HG03060 (cell line): ENCODE measurements around the gene PTPRT.
"Not testable (repeated sequence)": the region's sequence is repeated elsewhere in the genome, so short reads cannot be mapped to it uniquely, and the experiment has no call there.

Source experiments
- ATAC-seq: cut with Tn5 transposase; IDR thresholded peaks from one replicate; pipeline ENCODE4 v1.9.1; 2021; ENCODE audit warnings: low read depth, moderate number of reproducible peaks; ENCODE audit not compliant: unreplicated experiment

PTPRT gene

GRCh38 chr20:42938441-42939205 lies 251.1 kb downstream of the PTPRT start:
- ATAC-seq: no peak

- no peak for ATAC-seq
Measured at GRCh38 chr20:42936482-42936881, 253.2 kb downstream of the PTPRT start.

DNA sequence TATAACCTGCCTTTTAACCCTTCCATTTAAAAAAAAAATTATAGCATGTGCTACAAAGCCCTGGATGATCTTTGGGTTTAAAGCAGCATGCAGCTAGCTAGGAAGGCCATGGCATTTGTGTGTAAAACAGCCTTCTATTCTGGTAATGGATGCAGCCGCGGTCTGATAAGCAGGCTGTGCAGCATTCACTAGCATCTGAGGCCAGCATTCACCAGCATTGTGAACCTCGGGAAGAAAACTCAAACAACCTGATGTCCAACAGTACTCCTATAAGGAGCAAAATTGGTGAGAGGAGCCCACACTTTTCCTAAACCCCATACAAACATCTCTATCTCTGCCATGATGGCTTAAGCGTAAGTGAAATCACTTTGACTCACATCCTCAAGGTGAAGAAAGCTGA lies 265.5 kb downstream of the PTPRT start:
- ATAC-seq: no peak

- no peak for ATAC-seq
Measured at GRCh38 chr20:42923348-42923918, 266.3 kb downstream of the PTPRT start.

GRCh38 chr20:42920776-42921175 lies 268.9 kb downstream of the PTPRT start:
- ATAC-seq: no peak

GRCh38 chr20:42919316-42919715 lies 270.4 kb downstream of the PTPRT start:
- no peak for ATAC-seq

DNA sequence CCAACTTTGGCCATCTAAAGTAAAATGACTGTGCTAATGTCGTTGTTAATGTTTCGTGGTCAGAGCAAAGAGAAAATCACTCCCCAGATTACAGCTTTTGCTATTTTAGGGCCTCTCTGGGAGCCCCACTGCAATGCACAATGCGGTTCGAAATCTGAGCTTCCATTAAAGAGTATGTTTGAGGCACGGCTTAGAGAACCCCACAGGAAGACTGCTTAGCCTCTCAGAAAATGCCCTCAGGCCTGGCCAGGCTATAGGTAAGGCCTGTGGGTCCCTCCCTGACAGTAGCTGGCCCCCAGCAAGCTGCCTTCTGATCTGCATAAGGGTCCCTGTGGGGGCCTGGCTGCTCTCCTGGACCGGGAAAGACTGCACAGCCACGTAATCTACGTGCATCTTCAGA lies 274.6 kb downstream of the PTPRT start:
- no peak for ATAC-seq

DNA sequence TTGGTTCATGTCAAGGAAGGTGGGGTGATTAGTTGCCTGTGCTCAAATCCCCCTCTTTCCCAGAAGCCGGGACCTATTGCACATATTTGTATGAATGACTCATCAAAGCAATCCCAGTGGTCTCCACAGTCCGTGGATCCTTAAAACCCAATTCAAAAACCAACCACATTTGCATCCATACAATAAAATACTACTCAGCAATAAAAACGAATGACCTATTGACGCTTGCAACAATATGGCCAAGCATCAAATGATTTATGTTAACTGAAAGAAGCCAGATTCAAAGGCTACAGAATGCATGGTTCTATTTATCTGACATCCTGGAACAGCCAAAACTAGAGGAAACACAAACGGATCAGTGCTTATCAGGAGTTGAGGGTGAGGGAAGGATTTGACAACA lies 275.4 kb downstream of the PTPRT start:
- ATAC-seq: no peak

GRCh38 chr20:42910808-42911207 lies 278.9 kb downstream of the PTPRT start:
- not testable (repeated sequence) for ATAC-seq

DNA sequence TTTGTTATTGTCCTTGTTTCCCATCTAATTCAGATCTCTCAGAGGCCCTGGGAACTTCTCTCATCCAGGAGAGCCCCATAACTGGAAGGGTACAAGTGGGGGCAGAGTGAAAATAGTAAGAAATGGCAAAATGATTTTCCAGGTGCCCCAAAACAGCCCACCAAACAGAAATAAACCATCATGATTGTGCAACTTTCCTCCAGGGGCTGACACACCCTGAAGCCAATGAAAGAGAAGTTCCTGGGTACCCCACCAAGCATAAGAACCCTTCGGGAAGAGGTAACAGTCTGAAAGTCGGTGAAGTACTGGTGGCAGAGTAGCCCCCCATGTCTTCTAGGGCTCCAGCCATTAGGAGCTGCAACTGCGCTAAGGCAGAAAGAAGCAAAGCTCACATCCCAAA lies 282.0 kb downstream of the PTPRT start:
- ATAC-seq: no peak

DNA sequence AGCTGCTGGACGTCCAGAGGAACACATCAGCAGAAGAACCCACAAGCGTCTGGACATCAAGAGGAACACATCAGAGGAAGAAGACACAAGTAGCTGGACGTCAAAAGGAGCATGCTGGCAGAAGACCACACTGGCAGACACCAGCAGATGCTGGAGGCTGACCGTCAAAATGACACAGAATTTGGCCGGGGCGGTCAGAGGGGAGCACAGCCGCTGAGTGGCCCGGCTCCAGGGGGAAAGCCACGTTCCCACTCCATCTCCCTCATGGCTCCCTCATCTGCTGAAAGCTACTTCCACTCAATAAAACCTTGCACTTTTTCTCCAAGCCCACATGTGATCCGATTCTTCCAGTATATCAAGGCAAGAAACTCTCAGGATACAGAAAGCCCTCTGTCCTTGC lies 283.6 kb downstream of the PTPRT start:
- ATAC-seq: no peak

DNA sequence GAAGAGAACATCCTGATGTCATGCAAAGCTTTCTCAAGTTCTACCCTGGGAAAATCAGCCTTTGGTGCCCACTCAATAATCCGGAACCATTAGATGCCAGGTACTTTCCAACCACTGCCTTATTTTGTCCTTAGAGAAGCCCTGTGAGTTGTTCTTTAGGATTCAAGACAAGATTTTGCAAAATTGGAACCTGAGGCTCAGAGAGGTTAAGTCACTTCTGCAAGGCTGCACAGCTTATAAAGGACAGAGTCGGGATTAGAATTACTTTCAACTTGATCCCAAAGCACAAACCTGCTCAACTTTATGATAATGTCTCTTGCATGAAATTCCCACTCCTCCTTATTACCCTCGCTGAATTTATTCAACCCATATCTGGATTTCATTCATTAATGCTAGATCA lies 287.2 kb downstream of the PTPRT start:
- ATAC-seq: no peak

- no peak for ATAC-seq
Measured at GRCh38 chr20:42901689-42902440, 287.8 kb downstream of the PTPRT start.

GRCh38 chr20:42900764-42901163 lies 288.9 kb downstream of the PTPRT start:
- ATAC-seq: not testable (repeated sequence)

DNA sequence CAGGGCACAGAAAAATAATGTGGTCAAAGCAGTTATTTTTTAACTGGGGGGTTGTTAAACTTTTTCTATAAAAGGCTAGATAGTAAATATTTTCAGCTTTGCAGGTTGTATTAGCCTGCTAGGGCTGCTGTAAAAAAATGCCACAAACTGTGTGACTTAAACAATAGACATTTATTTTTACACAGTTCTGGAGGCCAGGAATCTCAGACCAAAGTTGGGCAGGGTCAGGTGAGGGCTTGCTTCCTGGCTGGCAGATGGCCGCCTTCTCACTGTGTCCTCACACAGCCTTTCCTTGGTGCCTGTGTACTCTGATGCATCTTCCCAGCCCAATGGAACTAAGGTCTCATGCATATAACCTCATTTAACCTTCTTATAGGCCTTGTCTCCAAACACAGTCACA lies 294.7 kb downstream of the PTPRT start:
- no peak for ATAC-seq

- no peak for ATAC-seq
Measured at GRCh38 chr20:42894483-42894882, 295.2 kb downstream of the PTPRT start.

DNA sequence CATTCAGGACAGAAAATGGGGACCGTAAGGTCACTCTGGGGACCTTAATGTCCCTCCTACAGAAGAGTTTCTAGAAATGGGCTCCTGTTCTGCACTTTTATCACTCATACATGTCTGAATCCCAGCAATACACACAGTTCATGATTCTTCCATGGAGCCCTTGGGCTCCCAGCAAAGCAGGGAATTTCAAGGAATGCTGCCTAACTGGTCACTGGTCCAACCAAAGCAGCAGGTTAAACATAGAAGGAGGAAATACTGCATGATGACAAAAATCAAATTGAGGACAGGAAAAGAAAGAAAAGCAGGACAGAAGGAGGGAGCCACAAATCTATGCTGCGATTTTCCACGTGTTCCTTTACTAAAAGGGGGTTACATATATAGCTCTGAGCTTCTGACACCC lies 300.2 kb downstream of the PTPRT start:
- no peak for ATAC-seq

DNA sequence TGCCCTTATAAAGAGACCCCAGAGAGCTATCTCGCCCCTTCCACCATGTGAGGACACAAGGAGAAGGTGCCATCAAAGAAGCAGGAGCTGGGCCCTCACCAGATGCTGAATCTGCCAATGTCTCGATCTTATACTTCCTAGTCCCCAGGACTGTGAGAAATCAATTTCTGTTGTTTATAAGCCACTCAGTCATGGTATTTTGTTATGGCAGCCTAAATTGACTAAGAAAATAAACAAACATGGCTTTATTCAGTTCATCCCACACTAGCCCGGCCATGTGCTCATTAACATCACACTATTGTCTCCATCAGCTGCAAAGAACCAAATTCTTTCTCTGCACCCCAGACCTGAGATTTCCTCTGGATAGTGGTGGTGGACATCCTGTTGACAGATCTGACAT lies 302.4 kb downstream of the PTPRT start:
- no peak for ATAC-seq

- ATAC-seq: no peak
Measured at GRCh38 chr20:42886801-42887200, 302.9 kb downstream of the PTPRT start.

DNA sequence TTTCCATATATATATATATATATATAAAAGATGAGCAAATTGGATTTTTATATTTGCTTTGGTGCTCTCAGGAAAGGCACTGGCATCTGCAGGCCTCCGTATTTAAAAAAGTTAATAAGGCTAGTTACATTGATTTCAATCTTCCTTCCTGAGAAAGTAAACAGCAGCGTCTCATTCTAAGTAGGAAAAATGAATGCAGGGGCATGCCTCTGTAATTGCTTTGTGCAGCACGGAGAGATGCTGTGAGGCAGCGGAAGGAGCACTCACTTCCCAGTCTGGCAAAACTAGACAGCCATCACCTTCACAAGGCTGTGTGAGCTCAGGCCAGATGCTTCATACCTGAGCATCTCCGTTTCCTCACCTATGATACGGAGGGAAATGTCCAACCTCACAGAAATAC lies 303.7 kb downstream of the PTPRT start:
- ATAC-seq: no peak

- ATAC-seq: no peak
Measured at GRCh38 chr20:42875581-42875980, 314.1 kb downstream of the PTPRT start.

GRCh38 chr20:42873259-42873658 lies 316.4 kb downstream of the PTPRT start:
- ATAC-seq: no peak
